GM03348 (cell line): ENCODE results near the gene HOXC9.

Experiments
- DNase-seq: peaks from one replicate; pipeline ENCODE4 v3.0.0; 2012; ENCODE audit warnings: low spot score

The HOXC9 gene

DNA sequence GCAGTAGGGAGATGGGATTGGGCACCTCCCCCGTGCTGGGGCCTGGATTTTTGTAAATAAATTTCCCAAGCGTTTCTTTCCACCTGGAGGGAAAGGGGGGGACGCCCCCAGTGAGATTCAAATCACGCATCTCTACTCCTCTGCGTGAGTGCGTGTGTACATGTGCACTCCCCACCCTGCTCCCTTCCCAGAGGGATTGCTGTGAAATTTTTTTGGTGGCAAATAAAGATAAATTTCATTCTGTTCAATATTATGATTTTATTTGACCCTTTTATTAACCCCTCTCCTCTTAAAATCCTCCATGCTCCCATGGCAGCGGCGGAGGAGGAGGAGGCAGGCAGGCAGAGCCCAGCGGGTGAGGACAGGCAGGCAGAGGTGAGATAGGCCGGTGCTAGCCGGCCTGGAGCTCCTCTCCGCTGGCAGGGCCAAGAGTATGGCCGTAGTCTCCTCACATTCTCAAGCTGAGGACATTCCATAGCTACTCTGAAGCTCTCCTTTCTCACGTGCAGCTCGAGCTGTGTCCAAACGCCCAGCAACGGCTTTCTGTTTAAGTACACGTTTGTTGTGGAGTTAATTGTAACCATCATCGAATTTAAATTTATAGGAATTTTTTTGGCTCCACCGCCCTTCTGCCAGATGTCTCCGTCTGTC, 23.7 kb upstream of the HOXC9 start:
- no peak for DNase-seq

DNA sequence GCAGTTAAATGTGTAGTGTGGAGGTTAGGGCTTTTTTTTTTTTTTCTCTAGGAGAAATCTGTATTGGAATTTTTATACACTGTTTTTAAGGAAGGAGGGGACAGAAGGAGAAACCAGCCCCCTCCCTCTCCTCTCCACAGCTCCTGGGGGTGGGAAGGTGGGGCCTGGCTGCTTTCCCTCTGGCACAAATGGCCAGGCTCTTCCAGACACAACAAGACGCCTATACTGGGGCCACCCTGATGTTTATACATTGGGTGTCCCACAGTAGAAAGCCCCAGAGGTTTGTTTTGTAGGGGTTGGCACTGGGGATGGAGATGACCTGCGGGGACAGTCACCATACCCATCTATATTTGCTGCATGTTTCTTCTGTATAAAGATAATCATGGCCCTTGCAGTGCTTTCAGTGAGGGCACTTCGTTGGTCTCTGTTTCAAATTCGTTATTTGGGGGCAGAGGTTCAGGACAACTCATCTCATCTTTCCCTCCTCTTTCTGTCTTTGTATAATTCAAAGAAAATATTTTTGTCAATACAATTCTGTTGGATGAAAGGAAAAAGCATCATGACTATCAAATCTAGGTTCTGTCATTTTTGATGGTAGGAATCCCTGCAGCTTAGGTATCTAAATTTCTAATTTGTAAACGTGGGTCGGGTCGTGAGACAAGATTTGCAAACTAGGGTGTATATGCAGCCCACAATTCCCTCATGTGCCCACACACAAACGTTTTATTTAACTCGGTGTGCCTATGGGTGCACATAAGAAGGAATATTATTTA, 23.0 kb upstream of the HOXC9 start:
- DNase-seq: no peak

DNA sequence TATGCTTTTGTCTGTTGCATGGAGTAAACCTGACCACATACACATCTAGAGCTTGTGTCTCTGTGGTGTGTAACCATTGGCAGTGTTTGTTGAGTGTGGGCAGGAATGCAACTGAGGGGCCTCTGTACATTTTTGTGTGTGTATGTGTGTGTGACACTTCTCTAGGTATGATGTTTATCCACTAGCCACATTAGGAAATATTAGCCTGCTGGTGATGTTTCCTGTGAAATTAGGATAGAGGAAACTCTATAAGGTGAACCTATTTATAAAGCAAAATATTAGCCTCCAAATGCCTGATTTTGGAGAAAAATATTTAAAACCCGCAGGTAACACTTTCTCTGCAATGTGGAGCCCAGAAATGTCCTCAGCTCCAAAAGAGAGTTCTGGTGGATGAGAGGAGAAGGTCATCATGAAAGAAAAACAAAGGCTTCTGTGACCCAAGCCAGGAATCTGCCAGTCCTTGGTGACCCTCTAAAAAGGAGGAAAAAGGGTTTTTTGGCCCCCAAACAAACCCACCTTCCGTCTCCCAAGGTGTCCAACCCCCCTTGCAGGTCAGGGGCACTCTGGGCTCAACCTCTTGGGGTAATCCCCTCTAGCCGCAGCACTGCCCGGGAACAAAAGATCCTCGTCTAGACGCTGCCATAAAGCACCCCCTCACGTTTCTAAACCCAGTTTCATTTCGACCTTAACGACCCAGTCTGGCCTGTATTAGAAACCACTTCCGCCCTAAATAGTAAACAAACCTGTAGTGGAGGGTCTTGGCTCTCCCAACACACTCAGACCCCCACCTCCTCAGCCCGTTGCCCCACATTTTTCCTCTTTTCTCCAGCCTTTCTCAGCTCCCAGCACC, 22.1 kb upstream of the HOXC9 start:
- DNase-seq: no peak

DNA sequence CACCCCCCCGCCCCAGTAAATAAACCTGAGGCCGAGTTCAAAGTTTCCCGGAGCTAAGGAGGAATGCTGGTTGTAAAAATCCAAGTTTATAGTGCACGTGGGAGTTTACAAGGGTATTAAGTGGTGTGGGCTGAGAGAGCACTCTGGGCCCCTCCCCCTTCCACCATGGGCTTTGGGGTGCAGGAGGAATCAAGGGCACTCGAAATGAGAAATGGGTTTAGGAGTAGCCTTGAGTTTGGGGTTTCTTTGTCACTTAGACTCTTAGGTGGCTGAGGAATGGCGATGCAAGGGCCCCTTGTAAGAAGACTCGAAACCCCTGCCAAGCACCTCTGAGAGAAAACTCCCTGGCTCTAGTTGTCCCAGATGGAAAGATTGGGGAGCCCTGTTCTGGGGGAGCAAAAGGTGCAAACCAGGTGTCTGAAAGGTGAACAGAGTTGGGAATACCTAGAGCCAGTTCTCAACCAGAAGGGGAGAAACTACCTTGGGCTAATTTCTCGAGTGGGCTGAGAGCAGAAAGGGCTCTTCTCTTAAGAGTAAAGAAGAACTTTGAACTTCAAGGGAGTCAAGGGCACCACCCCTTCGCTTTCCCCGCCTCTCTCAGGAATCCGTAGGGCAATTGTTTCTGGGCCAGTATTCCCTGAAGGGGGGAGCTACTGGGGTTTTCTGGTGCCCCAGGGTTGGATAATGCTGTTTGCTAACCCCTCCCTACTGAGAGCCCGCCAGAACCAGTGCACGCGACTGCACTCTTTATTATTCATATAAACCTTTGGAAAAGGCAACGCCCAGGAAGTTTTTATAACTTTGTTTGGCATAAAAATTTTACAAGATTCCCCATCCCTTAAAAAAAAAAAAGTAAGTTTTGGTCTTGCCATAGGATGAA, 21.2 kb upstream of the HOXC9 start:
- DNase-seq: peak; percentile 86

DNA sequence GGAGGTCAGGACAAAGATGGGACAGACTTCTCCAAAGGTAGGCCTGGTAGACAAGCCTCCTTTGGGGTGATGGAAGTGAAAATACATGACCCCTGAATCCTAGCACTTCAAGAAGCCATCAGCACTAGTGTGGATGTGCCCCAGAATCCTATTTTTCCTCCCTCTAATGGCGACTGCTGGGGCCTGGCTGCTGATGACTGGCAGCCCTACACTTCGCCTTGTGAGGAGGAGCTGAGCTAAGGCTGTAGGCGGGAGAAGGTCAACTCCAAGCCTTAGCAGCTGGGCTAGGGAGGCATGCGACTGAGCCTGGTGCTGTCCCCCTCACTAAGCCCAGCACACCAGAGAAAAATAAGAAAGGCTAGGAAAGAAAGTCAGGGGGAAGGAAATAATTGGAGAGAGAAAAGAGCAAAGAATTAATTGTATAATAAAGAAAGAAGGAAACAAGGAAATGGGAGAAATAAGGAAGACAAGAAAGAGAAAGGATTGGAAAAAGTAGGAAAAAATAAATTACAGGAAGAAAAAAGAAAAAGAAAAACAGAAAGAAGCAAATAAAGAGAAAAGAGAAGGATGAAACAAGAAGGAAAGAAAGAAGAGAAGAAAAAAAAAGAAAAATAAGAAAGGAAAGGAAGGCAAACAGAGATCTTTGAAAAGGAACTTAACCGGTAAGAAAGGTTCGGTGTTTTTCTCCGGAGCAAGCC, 19.7 kb upstream of the HOXC9 start:
- peak; percentile 78 for DNase-seq

DNA sequence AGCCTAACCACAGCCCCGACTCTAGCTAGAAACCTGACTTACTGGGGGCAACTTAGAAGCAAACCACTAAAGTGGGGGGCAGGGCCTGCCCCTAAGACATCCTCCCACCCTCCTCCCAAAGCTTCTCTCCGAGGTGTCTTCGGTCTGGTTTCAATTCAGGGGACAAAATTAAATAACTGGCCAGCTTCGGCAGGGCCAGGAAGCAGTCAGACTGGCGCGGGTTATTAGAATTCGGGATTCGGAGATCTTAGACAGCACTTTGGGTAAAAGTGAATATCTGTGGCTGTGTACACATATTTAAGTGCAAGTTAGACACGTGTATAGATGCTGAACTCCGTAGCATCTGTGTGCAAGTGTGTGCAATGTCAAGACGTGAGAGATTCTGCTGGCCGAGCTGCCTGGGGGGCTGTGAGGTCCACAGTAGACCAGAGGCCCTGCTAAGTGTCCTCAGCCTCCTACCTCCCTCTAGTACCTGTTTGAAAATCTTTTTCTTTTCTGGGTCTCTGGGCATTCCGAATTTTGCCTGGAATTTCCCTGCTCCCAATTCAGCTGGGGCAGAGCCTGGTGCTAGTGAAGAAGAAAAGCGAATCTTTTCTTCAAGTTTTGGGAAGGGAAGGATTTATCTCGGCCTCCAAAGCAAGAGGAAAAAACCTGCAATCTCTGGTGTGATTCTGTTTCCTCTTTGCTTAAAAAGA, 19.0 kb upstream of the HOXC9 start:
- no peak for DNase-seq

DNA sequence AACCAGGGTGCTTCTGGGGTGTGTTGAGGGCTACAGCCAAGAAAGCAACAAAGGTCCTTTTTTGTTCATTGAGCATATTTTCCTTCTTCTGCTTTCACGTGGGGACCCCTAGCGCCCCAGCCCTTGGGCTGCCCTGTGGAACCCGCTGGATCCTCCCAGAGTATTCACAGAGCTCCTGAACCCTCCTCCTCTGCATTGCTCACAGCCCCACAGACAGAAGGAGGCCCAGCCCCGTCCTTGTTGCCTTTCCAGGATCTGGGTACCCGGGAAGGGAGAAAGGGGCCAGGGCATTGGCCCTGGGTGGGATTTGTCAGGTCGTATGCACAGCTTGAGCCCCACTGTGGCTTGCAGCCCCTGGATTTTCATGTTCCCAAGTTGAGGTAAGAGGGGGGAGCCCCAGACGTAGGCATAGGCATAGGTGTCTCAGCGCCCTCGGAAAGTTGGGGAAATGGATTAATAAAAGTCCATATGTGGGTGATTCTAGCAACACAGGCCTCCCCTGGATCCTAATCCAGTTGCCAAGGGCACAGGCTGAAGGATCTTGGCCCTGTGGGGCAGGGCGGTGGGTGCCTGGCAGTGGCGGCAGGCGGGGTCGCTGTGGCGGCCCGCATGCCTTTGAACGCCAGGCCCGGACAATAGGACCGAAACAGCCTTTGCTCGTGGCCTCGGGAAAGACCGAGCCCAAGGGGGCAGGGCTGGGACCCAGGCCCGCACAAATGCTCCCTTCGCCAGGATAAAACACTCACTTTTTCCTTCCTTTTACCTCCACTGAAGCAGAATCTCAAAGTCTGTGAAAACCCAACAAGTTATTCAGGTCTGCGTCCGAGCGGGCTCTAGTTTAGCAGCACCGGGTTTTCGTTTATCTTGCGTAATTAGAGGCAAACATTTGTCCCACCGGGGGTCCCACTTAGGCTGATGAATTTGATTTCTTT, 18.1 kb upstream of the HOXC9 start:
- peak; percentile 72 for DNase-seq

DNA sequence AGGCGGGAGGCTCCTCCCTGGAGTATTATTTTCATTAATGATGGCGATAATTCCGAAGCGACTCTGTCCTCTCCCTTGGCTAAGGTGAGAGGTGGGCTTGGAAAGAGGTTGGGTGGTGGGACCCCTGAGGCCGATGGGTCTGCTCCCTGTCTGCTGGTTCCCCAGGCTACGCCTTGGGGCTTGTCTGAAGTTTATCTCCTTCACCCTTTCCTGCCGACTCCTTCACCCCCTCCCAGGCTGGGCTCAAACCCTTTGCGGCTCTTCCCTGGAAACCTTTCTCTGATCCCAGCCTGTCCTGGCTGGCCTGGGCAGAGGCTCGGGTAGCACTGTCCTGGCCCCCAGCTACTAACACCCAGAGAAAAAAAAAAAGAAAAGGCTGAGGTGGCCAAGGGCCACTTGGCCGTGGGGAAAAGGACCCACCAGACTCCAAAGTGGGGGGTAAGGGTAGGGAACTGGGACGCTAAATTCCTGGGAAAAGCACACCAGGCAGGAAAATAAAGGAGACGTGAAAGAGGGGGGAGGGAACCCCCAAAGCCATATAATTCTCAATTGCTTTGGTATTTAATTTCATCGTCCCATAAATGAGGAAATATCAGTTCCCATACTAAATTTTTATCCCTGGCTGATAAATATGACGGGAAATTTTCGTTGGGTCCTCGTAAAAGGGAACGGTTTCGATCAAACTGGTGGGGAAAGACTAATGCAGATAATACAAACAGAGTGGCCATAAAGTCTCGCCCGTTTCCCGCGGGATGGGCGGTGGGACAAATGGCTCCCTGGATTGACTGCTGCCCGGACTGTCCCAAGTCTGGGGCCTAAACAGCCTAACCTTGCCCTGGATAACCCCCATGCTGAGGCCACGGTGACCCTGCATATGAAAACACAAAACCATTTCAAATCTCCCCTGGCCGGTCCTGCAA, 17.1 kb upstream of the HOXC9 start:
- no peak for DNase-seq

DNA sequence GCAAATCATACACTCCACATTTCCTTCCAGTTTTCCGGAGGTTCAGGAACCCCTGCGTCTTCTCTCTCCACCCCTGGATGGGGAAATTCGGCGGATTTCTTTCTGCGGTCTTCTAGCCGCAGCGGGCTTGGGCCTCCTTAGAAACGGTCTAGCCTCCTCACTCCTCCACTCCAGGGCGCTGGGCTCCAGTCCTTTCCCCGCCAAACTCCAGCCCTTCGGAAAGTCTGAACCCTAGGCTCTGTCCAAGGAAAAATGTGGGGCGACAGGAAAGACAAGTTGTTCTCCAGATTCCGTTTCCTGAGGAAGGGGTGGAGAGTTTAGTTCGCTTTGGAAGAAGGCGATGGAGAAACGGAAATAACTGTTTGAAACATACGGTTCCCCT, 16.4 kb upstream of the HOXC9 start:
- DNase-seq: no peak

DNA sequence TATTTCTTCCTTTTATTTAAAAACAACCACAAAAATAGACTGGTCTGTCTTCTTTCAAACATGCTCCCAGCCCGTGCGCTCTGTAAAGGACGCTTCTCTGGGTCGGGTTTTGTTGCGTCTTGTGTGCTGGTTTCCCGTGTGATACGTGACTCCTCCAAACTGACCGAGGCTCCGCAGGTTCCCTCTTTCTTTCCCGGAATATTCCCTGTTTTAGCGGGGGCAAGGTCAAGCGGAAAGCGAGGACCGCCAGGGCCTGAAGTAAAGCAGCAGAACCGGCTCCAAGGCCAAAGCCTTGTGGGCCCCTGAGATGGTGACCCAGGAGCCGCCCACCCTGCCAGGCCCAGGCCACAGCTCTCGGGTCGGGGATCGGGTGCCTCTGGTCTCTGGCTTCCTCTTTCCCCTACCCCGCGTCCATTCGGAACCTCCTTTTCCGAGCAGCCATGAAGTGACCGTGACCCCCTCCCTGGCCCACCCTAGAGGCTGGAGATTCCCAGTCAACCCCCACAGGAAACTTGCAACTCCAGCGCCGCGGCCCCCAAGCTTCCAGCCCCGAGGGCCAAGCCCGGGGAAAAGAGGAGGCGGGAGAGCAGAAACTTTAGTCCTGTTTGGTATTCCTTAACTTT, 15.9 kb upstream of the HOXC9 start:
- no peak for DNase-seq

DNA sequence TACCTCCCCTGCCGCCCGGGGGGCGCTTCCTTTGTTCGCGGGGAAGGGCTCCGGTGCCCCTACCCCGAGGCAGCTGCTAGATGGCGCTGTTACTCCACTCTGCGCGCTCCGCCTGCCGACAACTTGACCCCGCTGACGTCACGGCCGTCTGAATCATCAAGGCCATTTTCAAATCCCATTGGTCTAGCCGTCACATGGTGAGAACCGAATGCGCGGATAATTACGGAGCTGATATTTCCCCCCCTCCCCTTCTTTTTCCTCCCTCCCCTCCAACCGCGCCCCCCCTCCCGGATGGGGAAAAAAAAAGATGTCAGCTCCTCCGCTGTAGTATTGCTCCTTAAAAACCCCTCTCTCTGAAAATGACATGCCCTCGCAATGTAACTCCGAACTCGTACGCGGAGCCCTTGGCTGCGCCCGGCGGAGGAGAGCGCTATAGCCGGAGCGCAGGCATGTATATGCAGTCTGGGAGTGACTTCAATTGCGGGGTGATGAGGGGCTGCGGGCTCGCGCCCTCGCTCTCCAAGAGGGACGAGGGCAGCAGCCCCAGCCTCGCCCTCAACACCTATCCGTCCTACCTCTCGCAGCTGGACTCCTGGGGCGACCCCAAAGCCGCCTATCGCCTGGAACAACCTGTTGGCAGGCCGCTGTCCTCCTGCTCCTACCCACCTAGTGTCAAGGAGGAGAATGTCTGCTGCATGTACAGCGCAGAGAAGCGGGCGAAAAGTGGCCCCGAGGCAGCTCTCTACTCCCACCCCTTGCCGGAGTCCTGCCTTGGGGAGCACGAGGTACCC, 14.9 kb upstream of the HOXC9 start, which contains the start of gene HOXC10:
HOXC10 (plus strand) TSS at position 246 of the 791 bp plus-strand sequence; CDS start at position 360, 114 bp downstream.
- peak; percentile 91 for DNase-seq

DNA sequence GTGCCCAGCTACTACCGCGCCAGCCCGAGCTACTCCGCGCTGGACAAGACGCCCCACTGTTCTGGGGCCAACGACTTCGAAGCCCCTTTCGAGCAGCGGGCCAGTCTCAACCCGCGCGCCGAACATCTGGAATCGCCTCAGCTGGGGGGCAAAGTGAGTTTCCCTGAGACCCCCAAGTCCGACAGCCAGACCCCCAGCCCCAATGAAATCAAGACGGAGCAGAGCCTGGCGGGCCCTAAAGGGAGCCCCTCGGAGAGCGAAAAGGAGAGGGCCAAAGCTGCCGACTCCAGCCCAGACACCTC, 14.3 kb upstream of the HOXC9 start:
- DNase-seq: no peak

DNA sequence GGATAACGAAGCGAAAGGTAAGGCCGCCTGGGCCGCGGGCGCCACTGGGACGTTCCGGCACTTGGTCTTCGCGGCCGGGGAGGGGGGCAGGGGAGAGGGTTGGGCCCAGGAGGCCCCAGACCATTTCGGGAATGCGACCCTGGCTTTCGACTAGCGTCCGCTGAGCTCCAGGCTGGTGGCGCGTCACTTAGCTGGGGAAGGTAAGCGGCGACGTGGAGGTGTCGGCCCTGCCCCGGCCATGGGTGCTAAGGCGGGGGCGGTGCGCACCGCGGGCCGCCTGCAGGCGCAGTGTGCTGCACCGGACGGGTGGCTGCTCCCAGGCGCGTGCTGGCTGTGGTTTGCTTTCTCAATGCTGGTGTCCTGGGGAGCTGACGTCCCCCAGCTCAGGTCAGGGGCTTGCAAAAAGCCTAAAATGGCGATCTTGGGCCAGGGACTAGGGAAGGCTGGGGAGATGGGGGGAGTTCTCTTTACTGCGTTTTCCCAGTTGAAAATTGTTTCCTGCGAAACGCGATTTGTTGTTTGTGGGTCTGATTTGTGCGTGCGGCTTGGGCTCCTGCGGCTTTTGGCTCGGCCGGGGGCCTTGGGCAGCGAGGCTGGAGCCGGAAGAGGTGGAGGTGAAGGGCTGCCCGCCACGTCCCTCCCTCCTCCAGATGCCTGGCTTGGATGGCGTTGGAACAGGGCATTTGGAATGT, 13.8 kb upstream of the HOXC9 start:
- DNase-seq: no peak

DNA sequence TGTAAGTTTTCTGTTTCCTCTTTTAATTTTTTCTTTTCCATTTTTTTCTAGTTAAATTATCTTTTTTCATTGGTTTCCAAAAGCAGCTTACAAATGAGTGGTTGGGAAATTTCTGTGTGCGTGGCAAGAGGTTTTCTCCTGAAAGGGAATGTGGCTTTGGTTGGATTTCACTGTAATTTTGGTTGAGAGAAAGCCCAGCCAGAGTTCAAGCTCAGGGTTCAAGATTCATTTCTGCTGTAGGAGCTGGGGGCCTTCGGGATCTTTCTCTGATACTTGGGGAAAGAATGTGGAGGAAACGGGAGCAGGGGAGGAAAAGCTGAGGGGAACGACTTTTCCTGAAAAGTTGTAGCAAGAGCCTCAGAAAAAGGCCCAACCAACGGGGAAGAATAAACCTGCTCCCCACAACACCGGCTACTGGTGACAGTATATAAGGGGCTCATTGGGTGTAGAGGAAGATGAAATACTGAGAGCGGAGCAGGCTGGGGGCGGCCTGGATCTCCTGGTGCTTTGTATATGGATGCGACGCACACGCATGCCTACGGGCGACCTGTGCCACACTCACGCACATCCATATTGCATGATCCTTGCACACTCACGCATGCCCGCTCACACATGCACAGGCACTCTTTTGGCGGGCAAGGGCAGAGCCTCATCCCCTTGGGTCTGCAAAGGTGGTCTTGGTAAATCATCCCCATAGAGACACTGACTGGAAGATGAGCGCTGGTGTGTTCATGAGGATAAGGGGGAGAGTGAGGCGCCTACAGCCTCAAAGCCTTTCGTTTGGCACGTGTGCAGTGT, 13.1 kb upstream of the HOXC9 start:
- no peak for DNase-seq

DNA sequence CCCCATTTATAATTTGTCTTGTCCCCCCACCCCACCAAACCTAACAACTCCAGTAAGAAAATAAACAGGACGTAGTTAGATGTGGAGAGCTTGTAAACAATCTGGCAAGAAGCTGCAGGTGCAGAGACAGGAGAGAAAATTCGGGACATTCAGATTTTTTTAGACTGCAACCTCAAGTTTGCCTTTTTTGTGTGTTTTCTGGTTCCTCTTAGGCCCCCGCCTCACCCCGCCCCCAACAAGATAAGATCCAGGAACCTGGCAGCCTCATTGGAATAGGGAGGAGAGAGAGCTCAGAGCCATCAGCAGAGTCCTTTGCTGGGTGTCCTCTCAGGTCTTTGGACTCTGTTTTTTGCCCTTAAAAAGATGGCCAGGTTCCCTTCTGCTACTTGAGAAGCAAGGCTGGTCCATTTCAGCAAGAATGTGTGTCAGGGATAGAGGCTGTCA, 12.2 kb upstream of the HOXC9 start:
- DNase-seq: no peak
